ENCODE measurements around the gene GSG1. TPM values are rescaled to one million over a fixed set of nuclear protein-coding genes. Genes with fewer than 3 reads are reported as not detected.
A peak's percentile ranks its signal among the peaks of the same experiment; 100 is the strongest.

Gene GSG1
- polyA plus RNA-seq, 1 donor, result 1.6 TPM

- Histone ChIP-seq H3K36me3 (ENCODE audit: control insufficient read depth, insufficient read depth, low read length) (no peaks in the 10 kb centered on the region), H3K27ac (ENCODE audit: low read length) (no peak overlapping the region), H3K27me3 (ENCODE audit: control insufficient read depth, insufficient read depth, low read length) (no peaks in the 10 kb centered on the region), H3K4me1 (ENCODE audit: control insufficient read depth, insufficient read depth, low read length) (no peaks in the 10 kb centered on the region), H3K4me3 (ENCODE audit: low read length) (no peak overlapping the region), H3K9me3 (ENCODE audit: control insufficient read depth, low read depth, low read length) (peaks cover 16% of the 10 kb centered on the region)
- DNase-seq, result no peak
- WGBS (ENCODE audit: insufficient coverage, low lambda C conversion rate), result no CpG with 5 or more reads among the region's 5 CpGs
These were observed 38.2 kb upstream of the GSG1 start for GRCh38 chr12:13141686-13142085.

GRCh38 chr12:13135371-13136178 lies 32.1 kb upstream of the GSG1 start:
- Histone ChIP-seq H3K27me3 (ENCODE audit: control insufficient read depth, insufficient read depth, low read length) (no peaks in the 10 kb centered on the region), H3K4me1 (ENCODE audit: control insufficient read depth, insufficient read depth, low read length) (peaks cover 9% of the 10 kb centered on the region), H3K9me3 (ENCODE audit: control insufficient read depth, low read depth, low read length) (peaks cover 14% of the 10 kb centered on the region), H3K36me3 (ENCODE audit: control insufficient read depth, insufficient read depth, low read length) (no peaks in the 10 kb centered on the region), H3K27ac (ENCODE audit: low read length) (no peak overlapping the region), H3K4me3 (ENCODE audit: low read length) (no peak overlapping the region)
- peak in 1 of 2 donors; percentile 24 for DNase-seq
- no CpG with 5 or more reads among the region's 14 CpGs for WGBS (ENCODE audit: insufficient coverage, low lambda C conversion rate)

- Histone ChIP-seq H3K4me1 (ENCODE audit: control insufficient read depth, insufficient read depth, low read length) (peaks cover 9% of the 10 kb centered on the region), H3K9me3 (ENCODE audit: control insufficient read depth, low read depth, low read length) (no peaks in the 10 kb centered on the region), H3K36me3 (ENCODE audit: control insufficient read depth, insufficient read depth, low read length) (no peaks in the 10 kb centered on the region), H3K27me3 (ENCODE audit: control insufficient read depth, insufficient read depth, low read length) (no peaks in the 10 kb centered on the region), H3K27ac (ENCODE audit: low read length) (no peak overlapping the region), H3K4me3 (ENCODE audit: low read length) (no peak overlapping the region)
- no CpG with 5 or more reads among the region's 4 CpGs for WGBS (ENCODE audit: insufficient coverage, low lambda C conversion rate)
- no peak for DNase-seq
These were observed 30.4 kb upstream of the GSG1 start for GRCh38 chr12:13133886-13134285.

- 33% methylated on average over 2 of the region's 3 CpGs for WGBS (ENCODE audit: insufficient coverage, low lambda C conversion rate)
- Histone ChIP-seq H3K4me3 (ENCODE audit: low read length) (no peak overlapping the region), H3K27me3 (ENCODE audit: control insufficient read depth, insufficient read depth, low read length) (no peaks in the 10 kb centered on the region), H3K36me3 (ENCODE audit: control insufficient read depth, insufficient read depth, low read length) (no peaks in the 10 kb centered on the region), H3K9me3 (ENCODE audit: control insufficient read depth, low read depth, low read length) (no peaks in the 10 kb centered on the region), H3K4me1 (ENCODE audit: control insufficient read depth, insufficient read depth, low read length) (peaks cover 9% of the 10 kb centered on the region), H3K27ac (ENCODE audit: low read length) (no peak overlapping the region)
- DNase-seq, result no peak
These were observed 27.5 kb upstream of the GSG1 start for GRCh38 chr12:13130981-13131380.

GRCh38 chr12:13128291-13128965 lies 25.0 kb upstream of the GSG1 start:
- Histone ChIP-seq H3K4me3 (ENCODE audit: low read length) (no peak overlapping the region), H3K4me1 (ENCODE audit: control insufficient read depth, insufficient read depth, low read length) (no peaks in the 10 kb centered on the region), H3K36me3 (ENCODE audit: control insufficient read depth, insufficient read depth, low read length) (no peaks in the 10 kb centered on the region), H3K27me3 (ENCODE audit: control insufficient read depth, insufficient read depth, low read length) (no peaks in the 10 kb centered on the region), H3K9me3 (ENCODE audit: control insufficient read depth, low read depth, low read length) (no peaks in the 10 kb centered on the region), H3K27ac (ENCODE audit: low read length) (no peak overlapping the region)
- 83% methylated on average over 2 of the region's 8 CpGs for WGBS (ENCODE audit: insufficient coverage, low lambda C conversion rate)
- DNase-seq, result no peak

GRCh38 chr12:13127444-13127843 lies 24.0 kb upstream of the GSG1 start:
- H3K27ac ChIP-seq (ENCODE audit: low read length), result no peak overlapping the region
- no CpG with 5 or more reads among the region's 5 CpGs for WGBS (ENCODE audit: insufficient coverage, low lambda C conversion rate)

GRCh38 chr12:13126494-13126893 lies 23.0 kb upstream of the GSG1 start:
- no peak overlapping the region for H3K27ac ChIP-seq (ENCODE audit: low read length)
- H3K4me3 ChIP-seq (ENCODE audit: low read length), result no peak overlapping the region
- no peaks in the 10 kb centered on the region for H3K36me3 ChIP-seq (ENCODE audit: control insufficient read depth, insufficient read depth, low read length)
- no peaks in the 10 kb centered on the region for H3K4me1 ChIP-seq (ENCODE audit: control insufficient read depth, insufficient read depth, low read length)
- no peaks in the 10 kb centered on the region for H3K9me3 ChIP-seq (ENCODE audit: control insufficient read depth, low read depth, low read length)
- WGBS (ENCODE audit: insufficient coverage, low lambda C conversion rate), result no CpG with 5 or more reads among the region's 3 CpGs
- DNase-seq, result no peak
- no peaks in the 10 kb centered on the region for H3K27me3 ChIP-seq (ENCODE audit: control insufficient read depth, insufficient read depth, low read length)

More at GRCh38 chr12:13127444-13127843, 24.0 kb upstream of the GSG1 start:
- Histone ChIP-seq H3K36me3 (ENCODE audit: control insufficient read depth, insufficient read depth, low read length) (no peaks in the 10 kb centered on the region), H3K4me1 (ENCODE audit: control insufficient read depth, insufficient read depth, low read length) (no peaks in the 10 kb centered on the region), H3K27me3 (ENCODE audit: control insufficient read depth, insufficient read depth, low read length) (no peaks in the 10 kb centered on the region), H3K4me3 (ENCODE audit: low read length) (no peak overlapping the region), H3K9me3 (ENCODE audit: control insufficient read depth, low read depth, low read length) (no peaks in the 10 kb centered on the region)
- DNase-seq, result no peak

- DNase-seq, result no peak
- no peak overlapping the region for H3K4me3 ChIP-seq (ENCODE audit: low read length)
- WGBS (ENCODE audit: insufficient coverage, low lambda C conversion rate), result no CpG with 5 or more reads among the region's 2 CpGs
These were observed 22.5 kb upstream of the GSG1 start for GRCh38 chr12:13125996-13126395.

GRCh38 chr12:13124656-13125505 lies 21.4 kb upstream of the GSG1 start:
- H3K27me3 ChIP-seq (ENCODE audit: control insufficient read depth, insufficient read depth, low read length), result no peaks in the 10 kb centered on the region
- H3K4me3 ChIP-seq (ENCODE audit: low read length), result no peak overlapping the region
- WGBS (ENCODE audit: insufficient coverage, low lambda C conversion rate), result no CpG with 5 or more reads among the region's 8 CpGs
- no peaks in the 10 kb centered on the region for H3K9me3 ChIP-seq (ENCODE audit: control insufficient read depth, low read depth, low read length)
- DNase-seq, result peak in 1 of 2 donors; percentile 33
- H3K36me3 ChIP-seq (ENCODE audit: control insufficient read depth, insufficient read depth, low read length), result no peaks in the 10 kb centered on the region
- no peaks in the 10 kb centered on the region for H3K4me1 ChIP-seq (ENCODE audit: control insufficient read depth, insufficient read depth, low read length)
- peak overlapping the region; percentile 31 for H3K27ac ChIP-seq (ENCODE audit: low read length)

More at GRCh38 chr12:13125996-13126395, 22.5 kb upstream of the GSG1 start:
- Histone ChIP-seq H3K27me3 (ENCODE audit: control insufficient read depth, insufficient read depth, low read length) (no peaks in the 10 kb centered on the region), H3K36me3 (ENCODE audit: control insufficient read depth, insufficient read depth, low read length) (no peaks in the 10 kb centered on the region), H3K27ac (ENCODE audit: low read length) (no peak overlapping the region), H3K4me1 (ENCODE audit: control insufficient read depth, insufficient read depth, low read length) (no peaks in the 10 kb centered on the region), H3K9me3 (ENCODE audit: control insufficient read depth, low read depth, low read length) (no peaks in the 10 kb centered on the region)

GRCh38 chr12:13121568-13121967 lies 18.1 kb upstream of the GSG1 start:
- 100% methylated on average over 1 of the region's 5 CpGs for WGBS (ENCODE audit: insufficient coverage, low lambda C conversion rate)
- Histone ChIP-seq H3K27me3 (ENCODE audit: control insufficient read depth, insufficient read depth, low read length) (no peaks in the 10 kb centered on the region), H3K9me3 (ENCODE audit: control insufficient read depth, low read depth, low read length) (no peaks in the 10 kb centered on the region), H3K4me1 (ENCODE audit: control insufficient read depth, insufficient read depth, low read length) (no peaks in the 10 kb centered on the region), H3K27ac (ENCODE audit: low read length) (no peak overlapping the region), H3K36me3 (ENCODE audit: control insufficient read depth, insufficient read depth, low read length) (no peaks in the 10 kb centered on the region), H3K4me3 (ENCODE audit: low read length) (no peak overlapping the region)
- no peak for DNase-seq

All from large intestine (tissue), 3 donors.